ENCODE data around the gene PCDHGA3. TPM values are rescaled to one million over a fixed set of nuclear protein-coding genes. Genes with fewer than 3 reads are reported as not detected.

Gene PCDHGA3
- total RNA-seq, 2 donors from 2014 or later = 5.0 to 5.8 TPM

Other genes with a start within 250 kb of the PCDHGA3 start
- 1 to 10 TPM; 2.9 to 3.1 TPM for gene PCDHB2, start 249.2 kb upstream of the PCDHGA3 start, total RNA-seq
- 1 to 10 TPM; 1.3 to 1.9 TPM for gene PCDHB3, start 243.4 kb upstream of the PCDHGA3 start, total RNA-seq
- gene PCDHB4, start 222.0 kb upstream of the PCDHGA3 start, total RNA-seq = 1 to 10 TPM; 1.6 to 2.4 TPM
- gene PCDHB5, start 208.6 kb upstream of the PCDHGA3 start, total RNA-seq = 1 to 10 TPM; 2.7 to 3.1 TPM
- under 1 TPM; 0.71 to 0.86 TPM for gene PCDHB6, start 193.8 kb upstream of the PCDHGA3 start, total RNA-seq
- 1 to 10 TPM; 1.0 to 1.7 TPM for gene PCDHB7, start 171.2 kb upstream of the PCDHGA3 start, total RNA-seq
- gene PCDHB8, start 166.0 kb upstream of the PCDHGA3 start, total RNA-seq = 1 to 10 TPM; 2.6 to 6.1 TPM
- gene PCDHB16, start 161.4 kb upstream of the PCDHGA3 start, total RNA-seq = 1 to 10 TPM; 2.6 to 3.1 TPM
- gene PCDHB9, start 156.7 kb upstream of the PCDHGA3 start, total RNA-seq = 1 to 10 TPM; 2.5 to 4.3 TPM
- 1 to 10 TPM; 1.3 to 1.5 TPM for gene PCDHB10, start 151.5 kb upstream of the PCDHGA3 start, total RNA-seq
- gene PCDHB11, start 144.2 kb upstream of the PCDHGA3 start, total RNA-seq = 1 to 10 TPM; 1.8 to 3.3 TPM
- gene PCDHB12, start 135.1 kb upstream of the PCDHGA3 start, total RNA-seq = 1 to 10 TPM; 2.4 to 2.6 TPM
- gene PCDHB13, start 129.9 kb upstream of the PCDHGA3 start, total RNA-seq = 1 to 10 TPM; 3.5 to 5.3 TPM
- gene PCDHB14, start 120.5 kb upstream of the PCDHGA3 start, total RNA-seq = 1 to 10 TPM; 3.9 to 5.8 TPM
- 1 to 10 TPM; 4.5 to 5.7 TPM for gene PCDHB15, start 98.4 kb upstream of the PCDHGA3 start, total RNA-seq
- gene SLC25A2, start 39.8 kb upstream of the PCDHGA3 start, total RNA-seq = not detected
- gene TAF7, start 23.0 kb upstream of the PCDHGA3 start, total RNA-seq = 10 to 100 TPM; 86.3 to 93.5 TPM
- 1 to 10 TPM; 1.4 to 1.8 TPM for gene PCDHGA1, start 13.3 kb upstream of the PCDHGA3 start, total RNA-seq
- gene PCDHGA2, start 5.1 kb upstream of the PCDHGA3 start, total RNA-seq = 1 to 10 TPM; 4.5 to 7.3 TPM
- gene PCDHGB1, start 6.3 kb downstream of the PCDHGA3 start, total RNA-seq = 1 to 10 TPM; 3.0 to 3.2 TPM
- gene PCDHGA4, start 11.2 kb downstream of the PCDHGA3 start, total RNA-seq = 1 to 10 TPM; 4.0 to 4.3 TPM
- gene PCDHGB2, start 16.2 kb downstream of the PCDHGA3 start, total RNA-seq = 1 to 10 TPM; 4.0 to 5.4 TPM
- gene PCDHGA5, start 20.3 kb downstream of the PCDHGA3 start, total RNA-seq = 1 to 10 TPM; 3.5 to 4.3 TPM
- gene PCDHGB3, start 26.4 kb downstream of the PCDHGA3 start, total RNA-seq = 1 to 10 TPM; 3.9 to 4.6 TPM
- gene PCDHGA6, start 30.1 kb downstream of the PCDHGA3 start, total RNA-seq = 1 to 10 TPM; 3.7 to 4.4 TPM
- 1 to 10 TPM; 3.2 to 3.5 TPM for gene PCDHGA7, start 38.9 kb downstream of the PCDHGA3 start, total RNA-seq
- 1 to 10 TPM; 4.4 to 4.5 TPM for gene PCDHGB4, start 43.9 kb downstream of the PCDHGA3 start, total RNA-seq
- gene PCDHGA8, start 48.8 kb downstream of the PCDHGA3 start, total RNA-seq = 1 to 10 TPM; 2.9 to 3.7 TPM
- 1 to 10 TPM; 6.4 to 7.7 TPM for gene PCDHGB5, start 54.1 kb downstream of the PCDHGA3 start, total RNA-seq
- 1 to 10 TPM; 3.6 to 4.0 TPM for gene PCDHGA9, start 58.9 kb downstream of the PCDHGA3 start, total RNA-seq
- gene PCDHGB6, start 64.2 kb downstream of the PCDHGA3 start, total RNA-seq = 1 to 10 TPM; 4.9 to 5.2 TPM
- 1 to 10 TPM; 3.3 to 4.6 TPM for gene PCDHGA10, start 69.2 kb downstream of the PCDHGA3 start, total RNA-seq
- 1 to 10 TPM; 7.6 to 8.8 TPM for gene PCDHGB7, start 73.8 kb downstream of the PCDHGA3 start, total RNA-seq
- 1 to 10 TPM; 3.2 to 3.5 TPM for gene PCDHGA11, start 77.2 kb downstream of the PCDHGA3 start, total RNA-seq
- gene PCDHGA12, start 86.7 kb downstream of the PCDHGA3 start, total RNA-seq = 1 to 10 TPM; 4.5 to 6.5 TPM
- gene PCDHGC3, start 132.1 kb downstream of the PCDHGA3 start, total RNA-seq = 10 to 100 TPM; 33.7 to 39.1 TPM
- gene PCDHGC4, start 141.2 kb downstream of the PCDHGA3 start, total RNA-seq = 1 to 10 TPM; 1.4 to 1.7 TPM
- gene PCDHGC5, start 145.3 kb downstream of the PCDHGA3 start, total RNA-seq = 1 to 10 TPM in 1 of 2 donors, under 1 TPM in 1; 0.97 to 1.7 TPM